GM19239 (cell line): ENCODE data around the gene SLC22A4.
A peak's percentile ranks its signal among the peaks of the same experiment; 100 is the strongest.

Experiments used
- DNase-seq: peaks from one replicate; pipeline ENCODE4 v3.0.0; 2011; ENCODE audit warnings: low spot score; ENCODE audit not compliant: insufficient read length
- FAIRE-seq: peaks from 2 replicates; lab custom pipeline; 2011; peaks lifted over from hg19 to GRCh38; lab: Jason Lieb, UNC

Gene SLC22A4

GRCh38 chr5:132323202-132323601 lies 29.0 kb downstream of the SLC22A4 start:
- no peak for DNase-seq
- FAIRE-seq, result no peak

DNA sequence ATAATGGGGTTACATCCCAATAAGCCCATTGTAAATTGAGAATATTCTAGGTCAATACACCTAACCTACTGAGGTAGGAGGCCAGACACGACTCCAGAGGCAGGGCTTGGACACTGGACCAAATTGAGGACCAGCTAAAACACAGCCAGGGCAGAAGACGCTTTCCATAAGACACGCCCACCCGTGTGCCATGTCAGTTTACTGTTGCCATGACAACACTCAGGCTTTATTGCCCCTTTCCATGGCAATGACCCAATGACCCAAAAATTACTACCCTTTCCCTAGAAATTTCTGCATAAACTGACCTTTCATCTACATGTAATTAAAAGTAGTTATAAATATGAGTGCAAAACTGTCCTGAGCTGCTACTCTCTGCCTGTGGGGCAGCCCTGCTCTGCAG lies 31.5 kb downstream of the SLC22A4 start:
- no peak for FAIRE-seq
- no peak for DNase-seq

DNA sequence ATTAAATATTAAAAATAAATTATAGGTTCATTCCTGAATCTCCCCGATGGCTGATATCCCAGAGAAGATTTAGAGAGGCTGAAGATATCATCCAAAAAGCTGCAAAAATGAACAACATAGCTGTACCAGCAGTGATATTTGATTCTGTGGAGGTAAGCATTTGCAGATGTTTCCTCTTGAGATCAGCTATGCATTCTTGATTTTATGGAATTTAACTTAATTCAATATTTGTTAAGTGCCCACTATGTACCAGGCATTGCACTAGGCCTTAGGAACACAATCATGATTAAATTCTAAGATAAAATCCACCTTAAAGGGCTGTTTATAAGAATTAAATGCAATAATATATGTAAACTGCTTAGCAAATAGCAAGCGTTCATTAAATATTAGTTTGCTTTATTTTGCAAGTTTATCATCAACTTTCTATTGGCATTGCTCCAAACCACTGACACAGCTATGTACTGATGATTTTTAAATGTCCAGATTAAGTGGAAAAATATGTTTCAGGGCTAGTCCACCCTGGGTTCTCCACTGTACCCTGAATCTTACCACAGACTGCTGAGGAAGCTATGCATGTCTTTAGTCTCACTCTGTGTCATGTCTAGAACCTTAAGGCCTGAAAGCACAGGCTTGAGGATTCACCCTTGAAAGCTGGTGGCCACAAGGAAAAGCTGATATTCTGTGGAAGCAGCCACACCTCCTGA lies 33.2 kb downstream of the SLC22A4 start:
- DNase-seq (no peak), FAIRE-seq (no peak)

DNA sequence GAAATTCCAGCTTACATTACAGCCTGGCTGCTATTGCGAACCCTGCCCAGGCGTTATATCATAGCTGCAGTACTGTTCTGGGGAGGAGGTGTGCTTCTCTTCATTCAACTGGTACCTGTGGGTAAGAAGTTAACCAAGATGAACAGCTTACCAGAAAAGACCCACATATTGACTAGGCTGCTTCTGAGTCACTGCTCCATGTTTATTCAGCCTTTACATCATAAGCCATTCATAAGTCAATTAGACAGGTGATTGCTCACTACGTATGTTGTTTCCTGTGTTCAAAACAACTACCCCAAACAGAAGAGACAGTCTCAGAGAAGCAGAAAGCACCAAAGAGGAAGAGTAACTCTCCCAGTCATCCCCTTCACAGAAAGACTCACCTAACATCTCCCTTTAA lies 40.6 kb downstream of the SLC22A4 start:
- no peak for FAIRE-seq
- DNase-seq, result no peak

- FAIRE-seq, result no peak
- no peak for DNase-seq
Observed at GRCh38 chr5:132335402-132335801, 41.2 kb downstream of the SLC22A4 start.

GRCh38 chr5:132339502-132339901 lies 45.3 kb downstream of the SLC22A4 start:
- no peak for FAIRE-seq
- DNase-seq, result no peak

GRCh38 chr5:132342291-132343180 lies 48.3 kb downstream of the SLC22A4 start:
- FAIRE-seq (no peak), DNase-seq (no peak)

- no peak for DNase-seq
- no peak for FAIRE-seq
Observed at GRCh38 chr5:132344775-132345514, 50.8 kb downstream of the SLC22A4 start.

DNA sequence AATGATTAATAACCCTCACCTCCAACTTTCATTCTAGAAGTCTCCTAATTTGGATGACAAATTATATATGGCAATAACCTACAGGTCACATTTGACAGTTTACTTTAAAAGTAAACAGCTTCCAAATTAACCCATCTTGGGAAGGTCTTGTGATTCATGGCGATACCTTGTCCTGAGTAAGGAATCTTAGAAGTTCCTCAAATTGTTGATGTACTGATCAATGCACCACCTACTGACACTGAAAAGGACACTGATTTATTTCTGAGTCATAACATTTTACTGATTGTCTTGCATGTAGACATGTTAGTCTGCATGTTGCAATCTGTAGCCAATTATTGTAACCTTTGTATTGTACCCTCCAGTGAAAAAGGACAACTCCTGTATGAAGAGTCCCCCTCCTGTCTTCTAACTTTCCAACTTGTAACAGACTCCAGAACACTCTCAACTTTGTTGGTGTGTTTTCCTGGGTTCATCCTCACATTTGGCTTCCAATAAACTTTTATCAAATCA lies 59.3 kb downstream of the SLC22A4 start:
- FAIRE-seq, result peak; percentile 23
- DNase-seq, result no peak

DNA sequence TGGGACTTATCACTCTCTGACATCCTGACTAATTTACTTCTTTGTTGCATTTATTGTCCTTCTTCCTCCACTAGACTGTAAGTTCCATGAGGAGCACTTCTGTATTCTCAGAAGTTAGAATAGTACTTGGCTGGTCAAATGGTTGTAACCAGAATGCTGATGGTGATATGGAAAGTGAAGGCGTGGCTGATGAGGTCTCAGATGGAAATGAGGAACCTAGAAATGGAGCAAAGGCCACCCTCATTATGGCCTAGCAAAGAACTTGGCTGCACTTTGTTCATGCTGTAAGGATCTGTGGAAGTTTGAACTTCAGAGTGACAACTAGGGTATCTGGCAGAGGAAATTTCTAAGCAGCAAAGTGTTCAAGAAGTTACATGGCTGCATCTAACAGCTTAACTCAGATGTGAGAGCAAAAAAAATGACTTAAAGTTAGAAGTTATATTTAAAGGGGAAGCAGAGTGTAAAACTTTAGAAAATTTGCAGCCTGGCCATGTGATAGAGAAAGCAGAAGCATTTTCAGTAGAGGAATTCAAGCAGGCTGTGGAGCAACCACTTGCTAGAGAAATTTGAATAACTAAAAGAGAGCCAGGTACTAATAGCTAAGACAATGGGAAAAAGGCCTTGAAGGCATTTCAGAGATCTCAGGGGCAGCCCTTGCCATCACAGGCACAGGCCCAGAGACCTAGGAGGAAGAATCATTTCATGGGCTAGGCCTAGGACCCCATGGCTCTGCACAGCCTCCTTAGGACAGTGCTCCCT lies 60.4 kb downstream of the SLC22A4 start:
- DNase-seq (no peak), FAIRE-seq (peak; percentile 18)

GRCh38 chr5:132355140-132355765 lies 61.1 kb downstream of the SLC22A4 start:
- no peak for DNase-seq
- no peak for FAIRE-seq

- no peak for DNase-seq
- FAIRE-seq, result no peak
Observed at GRCh38 chr5:132358775-132359174, 64.6 kb downstream of the SLC22A4 start.

- FAIRE-seq, result no peak
Observed at GRCh38 chr5:132362086-132362485, 67.9 kb downstream of the SLC22A4 start.

GRCh38 chr5:132363431-132364112 lies 69.4 kb downstream of the SLC22A4 start:
- no peak for DNase-seq
- FAIRE-seq, result no peak

More at GRCh38 chr5:132362086-132362485, 67.9 kb downstream of the SLC22A4 start:
- no peak for DNase-seq

DNA sequence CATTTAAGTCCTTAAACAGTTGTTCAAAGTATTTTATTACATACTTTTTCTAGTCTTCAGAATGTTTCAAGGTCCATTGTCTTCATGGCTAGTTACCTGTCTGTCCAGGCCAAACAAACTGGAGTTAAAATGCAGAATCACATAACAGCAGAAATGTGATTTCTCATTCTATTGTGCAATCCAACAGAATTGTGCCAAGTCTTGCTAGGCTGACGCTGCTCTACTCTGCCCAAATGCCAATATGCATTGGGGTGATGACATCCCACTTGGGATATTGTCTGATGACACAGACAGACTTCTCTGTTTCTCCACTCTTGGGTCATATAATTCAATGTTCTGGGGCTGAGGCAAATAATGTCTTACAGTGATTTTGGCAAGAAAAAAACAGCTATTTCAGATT lies 70.1 kb downstream of the SLC22A4 start:
- DNase-seq, result no peak

DNA sequence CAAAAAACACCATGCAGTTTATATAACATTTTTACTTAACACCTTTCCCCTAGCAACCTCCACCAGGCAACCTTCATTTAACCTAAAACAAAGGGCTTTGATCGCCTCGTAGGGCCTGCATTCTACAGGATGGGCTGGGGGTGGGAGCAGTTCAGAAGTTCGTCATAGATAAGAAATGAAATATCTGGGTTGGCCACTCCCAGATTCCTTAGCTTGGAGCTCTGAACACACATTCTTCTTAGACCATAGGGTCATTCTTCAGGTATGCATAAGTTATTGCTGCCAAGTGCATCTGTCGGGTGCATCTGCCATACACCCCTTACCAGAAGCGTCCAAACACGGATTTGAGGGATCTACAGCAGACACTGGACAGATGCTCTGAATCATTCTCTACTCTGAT lies 71.0 kb downstream of the SLC22A4 start:
- no peak for DNase-seq
- FAIRE-seq, result no peak

More for the DNA sequence above, 70.1 kb downstream of the SLC22A4 start:
- FAIRE-seq, result no peak

- FAIRE-seq, result no peak
Observed at GRCh38 chr5:132368186-132368585, 74.0 kb downstream of the SLC22A4 start.

DNA sequence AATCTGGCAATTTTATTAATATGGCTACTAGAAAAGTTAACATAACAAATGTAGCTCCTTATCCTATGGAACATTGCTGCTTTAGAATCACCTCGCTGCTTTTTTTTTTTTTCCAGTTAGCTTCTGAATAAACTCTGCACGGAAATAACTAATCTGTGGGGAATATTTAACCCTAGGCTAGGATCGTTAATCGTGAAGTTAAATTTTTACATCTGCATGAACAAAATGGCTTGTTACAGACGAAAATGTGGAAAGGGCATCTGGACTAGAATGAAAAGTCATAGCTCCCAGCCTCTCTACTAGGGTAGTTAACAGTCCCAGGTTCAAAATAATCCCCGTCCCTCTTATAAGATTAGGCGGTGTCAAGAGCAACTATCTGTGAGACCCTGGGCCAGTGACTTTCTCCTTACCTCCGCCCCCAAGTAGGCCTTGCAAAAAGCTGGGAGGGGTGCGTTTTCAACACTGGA lies 74.8 kb downstream of the SLC22A4 start:
- DNase-seq, result no peak
- FAIRE-seq, result no peak

More at GRCh38 chr5:132368186-132368585, 74.0 kb downstream of the SLC22A4 start:
- no peak for DNase-seq
